ENCODE results near the gene THBS4. TPM values are rescaled to one million over a fixed set of nuclear protein-coding genes. Genes with fewer than 3 reads are reported as not detected.

Gene THBS4
- polyA plus RNA-seq, 1 of the 3 experiments (the other 2 are of a cell fraction), result 1.1 TPM

GRCh38 chr5:80026841-80027240 lies 8.3 kb upstream of the THBS4 start (continued):
- TF ChIP-seq USF2 (IDR thresholded peaks at IDR 0.05; ENCODE audit: borderline replicate concordance, low read depth, low read length) (no peak), TEAD4 (IDR thresholded peaks at IDR 0.05; ENCODE audit: borderline replicate concordance, insufficient read depth) (no peak), SMC3 (IDR thresholded peaks at IDR 0.05; ENCODE audit: low read depth, low read length) (no peak), RCOR1 (IDR thresholded peaks at IDR 0.05; ENCODE audit: low read length) (no peak), FOSL2 (IDR thresholded peaks at IDR 0.05; ENCODE audit: borderline replicate concordance, low read depth) (no peak)

GRCh38 chr5:80031109-80031508 lies 4.0 kb upstream of the THBS4 start:
- no peak for TF ChIP-seq YY1 (IDR thresholded peaks at IDR 0.05; ENCODE audit: low read depth)
- TF ChIP-seq TEAD4 (IDR thresholded peaks at IDR 0.05; ENCODE audit: borderline replicate concordance, insufficient read depth), result no peak
- TF ChIP-seq NFIC (IDR thresholded peaks at IDR 0.05; ENCODE audit: borderline replicate concordance), result no peak
- TF ChIP-seq JUND (IDR thresholded peaks at IDR 0.05), result no peak
- no peak for TF ChIP-seq CHD2 (IDR thresholded peaks at IDR 0.05; ENCODE audit: low read length, partially characterized antibody)
- no peak for TF ChIP-seq MXI1 (IDR thresholded peaks at IDR 0.05; ENCODE audit: low read depth, low read length)
- no peak for TF ChIP-seq GATA2 (CRISPR knock-in tag; IDR thresholded peaks at IDR 0.05)
- TF ChIP-seq FOSL2 (IDR thresholded peaks at IDR 0.05; ENCODE audit: borderline replicate concordance, low read depth), result no peak
- TF ChIP-seq SMC3 (IDR thresholded peaks at IDR 0.05; ENCODE audit: low read depth, low read length), result no peak
- TF ChIP-seq REST (IDR thresholded peaks at IDR 0.05; ENCODE audit: low read depth, low read length), result no peak
- TF ChIP-seq FOXM1 (IDR thresholded peaks at IDR 0.05; ENCODE audit: low read depth), result no peak
- Histone ChIP-seq H3K4me1 (ENCODE audit: control insufficient read depth in 1 of 2, insufficient read depth in 2 of 2, low read depth in 1 of 2, low read length in 1 of 2) (peaks cover 0 to 2% of the 10 kb centered on the region in 2 experiments; a peak in 1 of 4 replicates), H3K9me3 (no peaks in the 10 kb centered on the region), H3K4me3 (ENCODE audit: low read depth in 2 of 2, low read length in 1 of 2) (no peak overlapping the region), H3K27ac (ENCODE audit: low read depth in 2 of 2, low read length in 1 of 2) (no peak overlapping the region), H2AFZ (ENCODE audit: low read depth) (no peak overlapping the region), H3K9me2 (no peaks in the 10 kb centered on the region), H3F3A (replicated peaks; ENCODE audit: insufficient read depth) (no peaks in the 10 kb centered on the region), H3K79me2 (ENCODE audit: insufficient read depth) (no peaks in the 10 kb centered on the region), H3K36me3 (replicated peaks in 1 of 2; ENCODE audit: control insufficient read depth in 1 of 2, insufficient read depth in 2 of 2, low read length in 1 of 2) (no peaks in the 10 kb centered on the region), H4K20me1 (ENCODE audit: insufficient read depth) (no peaks in the 10 kb centered on the region), H3K27me3 (ENCODE audit: insufficient read depth) (peaks cover 15% of the 10 kb centered on the region), H3K9ac (no peak overlapping the region), H3K4me2 (no peak overlapping the region)
- no peak for DNase-seq
- WGBS (ENCODE audit: low lambda C conversion rate), result 14% methylated on average over 1 of the region's 1 CpG
- POLR2A ChIA-PET, result no interaction called here
- CTCF ChIA-PET, result no interaction called here

Measured in SK-N-SH (cell line).